ENCODE results near the gene IRF1.
A peak's percentile ranks its signal among the peaks of the same experiment; 100 is the strongest.

- TF ChIP-seq CTCF (IDR thresholded peaks at IDR 0.05; ENCODE audit: control extremely low read depth in 1 of 3, insufficient read depth in 1 of 3, low read depth in 1 of 3, low read length in 3 of 3): peak in 2 of 3 experiments; percentile 47 to 60; a peak in 3 of 4 replicates
- TF ChIP-seq POLR2AphosphoS5 (IDR thresholded peaks at IDR 0.05; ENCODE audit: low read depth, low read length): no peak
Measured at GRCh38 chr5:132506094-132506692, 15.6 kb upstream of the IRF1 start.

Data from H1 (cell line).